GM12864 (cell line): ENCODE data around the gene ASPSCR1.
"Not testable (repeated sequence)": the region's sequence is repeated elsewhere in the genome, so short reads cannot be mapped to it uniquely, and the experiment has no call there.

Experiments used
- DNase-seq: peaks from one replicate; pipeline ENCODE4 v3.0.0-alpha.2; 2011; ENCODE audit warnings: low read depth
- H3K4me3 ChIP-seq: 2 replicates; pipeline ENCODE4 v1.5.1; 2011; ENCODE audit warnings: mild to moderate bottlenecking, low read depth, low read length, control low read depth
- TF ChIP-seq, protein P1 (sequence below): IDR thresholded peaks from 2 replicates; pipeline ENCODE4 v1.5.1; 2011; ENCODE audit warnings: low read depth, mild to moderate bottlenecking, moderate library complexity, low read length, control low read depth, inconsistent platforms; ENCODE audit errors: missing control alignments

The ASPSCR1 gene

DNA sequence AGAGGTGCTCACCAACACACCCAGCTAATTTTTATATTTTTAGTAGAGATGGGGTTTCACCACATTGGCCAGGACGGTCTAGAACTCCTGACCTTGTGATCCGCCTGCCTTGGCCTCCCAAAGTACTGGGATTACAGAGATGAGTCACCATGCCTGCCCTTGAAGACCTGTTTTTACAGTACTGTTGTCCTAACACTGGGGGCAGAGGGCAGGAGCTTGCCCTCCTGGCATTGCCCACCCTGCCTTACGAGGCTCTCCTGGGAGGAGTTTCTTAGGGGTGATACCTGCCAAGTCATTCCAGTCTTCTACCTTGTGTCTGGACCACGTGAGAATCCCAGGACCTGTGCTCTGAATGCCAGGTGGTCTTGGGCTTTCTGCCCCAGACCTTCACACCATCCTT, 2.7 kb downstream of the ASPSCR1 start:
- no peak for DNase-seq
- no peak overlapping the region for H3K4me3 ChIP-seq
- TF ChIP-seq, protein P1, sequence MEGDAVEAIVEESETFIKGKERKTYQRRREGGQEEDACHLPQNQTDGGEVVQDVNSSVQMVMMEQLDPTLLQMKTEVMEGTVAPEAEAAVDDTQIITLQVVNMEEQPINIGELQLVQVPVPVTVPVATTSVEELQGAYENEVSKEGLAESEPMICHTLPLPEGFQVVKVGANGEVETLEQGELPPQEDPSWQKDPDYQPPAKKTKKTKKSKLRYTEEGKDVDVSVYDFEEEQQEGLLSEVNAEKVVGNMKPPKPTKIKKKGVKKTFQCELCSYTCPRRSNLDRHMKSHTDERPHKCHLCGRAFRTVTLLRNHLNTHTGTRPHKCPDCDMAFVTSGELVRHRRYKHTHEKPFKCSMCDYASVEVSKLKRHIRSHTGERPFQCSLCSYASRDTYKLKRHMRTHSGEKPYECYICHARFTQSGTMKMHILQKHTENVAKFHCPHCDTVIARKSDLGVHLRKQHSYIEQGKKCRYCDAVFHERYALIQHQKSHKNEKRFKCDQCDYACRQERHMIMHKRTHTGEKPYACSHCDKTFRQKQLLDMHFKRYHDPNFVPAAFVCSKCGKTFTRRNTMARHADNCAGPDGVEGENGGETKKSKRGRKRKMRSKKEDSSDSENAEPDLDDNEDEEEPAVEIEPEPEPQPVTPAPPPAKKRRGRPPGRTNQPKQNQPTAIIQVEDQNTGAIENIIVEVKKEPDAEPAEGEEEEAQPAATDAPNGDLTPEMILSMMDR = no peak

DNA sequence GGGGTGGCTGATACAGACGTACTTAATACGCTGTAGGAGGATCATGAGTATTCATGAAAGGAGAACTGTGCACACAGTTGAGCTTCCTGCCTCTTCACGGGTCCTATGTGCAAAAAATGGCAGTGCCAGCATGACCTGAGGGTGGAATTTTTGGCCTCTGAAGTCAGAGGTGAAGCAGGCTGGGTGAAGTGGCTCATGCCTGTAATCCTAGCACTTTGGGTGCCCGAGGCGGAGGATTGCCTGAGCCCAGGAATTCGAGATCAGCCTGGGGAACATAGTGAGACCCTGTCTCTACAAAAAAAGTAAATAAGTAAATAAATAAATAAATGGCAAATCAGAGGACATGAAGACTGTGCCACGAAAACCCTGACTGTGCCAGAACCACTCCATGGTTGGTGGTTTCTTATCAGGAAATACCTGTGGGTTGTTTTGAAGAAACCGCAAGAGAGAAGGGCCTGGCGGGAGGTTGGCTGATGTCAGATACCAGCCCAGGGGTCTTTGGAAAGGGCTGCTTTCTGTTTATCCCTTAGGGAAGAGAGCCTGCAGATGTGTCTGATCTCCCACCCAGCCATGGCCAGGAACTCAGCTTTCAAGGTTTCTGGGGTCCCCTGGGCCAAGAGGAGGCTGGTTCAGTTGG, 3.4 kb downstream of the ASPSCR1 start:
- TF ChIP-seq, protein P1 = no peak
- DNase-seq = no peak
- no peak overlapping the region for H3K4me3 ChIP-seq

DNA sequence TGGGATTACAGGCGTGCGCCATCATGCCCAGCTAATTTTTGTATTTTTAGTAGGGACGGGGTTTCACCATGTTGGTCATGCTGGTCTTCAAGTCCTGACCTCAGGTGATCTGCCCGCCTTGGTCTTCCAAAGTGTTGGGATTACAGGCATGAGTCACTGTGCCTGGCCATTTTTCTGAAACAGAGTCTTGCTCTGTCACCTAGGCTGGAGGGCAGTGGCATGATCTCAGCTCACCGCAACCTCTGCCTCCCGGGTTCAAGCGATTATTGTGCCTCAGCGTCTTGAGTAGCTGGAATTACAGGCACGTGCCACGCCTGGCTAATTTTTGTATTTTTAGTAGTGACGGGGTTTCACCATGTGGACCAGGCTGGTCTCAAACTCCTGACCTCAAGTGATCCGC, 4.1 kb downstream of the ASPSCR1 start:
- H3K4me3 ChIP-seq, DNase-seq: not testable (repeated sequence)

DNA sequence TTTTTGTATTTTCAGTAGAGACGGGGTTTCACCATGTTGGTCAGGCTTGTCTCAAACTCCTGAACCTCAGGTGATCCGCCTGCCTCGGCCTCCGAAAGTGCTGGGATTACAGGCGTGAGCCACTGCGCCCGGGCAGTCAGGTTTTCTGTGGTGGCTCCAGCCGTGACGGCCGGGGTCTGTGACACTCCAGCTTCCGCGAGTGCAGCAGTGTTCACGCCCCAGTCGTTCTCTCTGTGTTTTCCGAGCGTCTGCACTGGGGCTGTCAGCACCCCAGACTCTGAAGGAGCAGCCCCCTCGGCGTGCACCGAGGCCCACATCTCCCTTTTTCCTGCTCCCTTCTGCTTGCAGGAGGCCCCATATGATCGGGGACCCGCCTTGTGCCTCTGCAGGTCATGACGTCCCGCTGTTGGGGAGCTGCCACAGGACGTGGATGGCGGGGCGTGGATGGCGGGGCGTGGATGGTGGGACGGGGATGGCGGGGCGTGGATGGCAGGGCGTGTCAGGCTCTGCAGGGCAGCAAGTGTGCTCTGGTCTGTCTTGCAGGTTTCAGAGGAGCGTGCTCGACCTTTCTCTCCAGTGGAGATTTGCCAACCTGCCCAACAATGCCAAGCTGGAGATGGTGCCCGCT, 5.7 kb downstream of the ASPSCR1 start:
- no peak for DNase-seq
- TF ChIP-seq, protein P1 = no peak

DNA sequence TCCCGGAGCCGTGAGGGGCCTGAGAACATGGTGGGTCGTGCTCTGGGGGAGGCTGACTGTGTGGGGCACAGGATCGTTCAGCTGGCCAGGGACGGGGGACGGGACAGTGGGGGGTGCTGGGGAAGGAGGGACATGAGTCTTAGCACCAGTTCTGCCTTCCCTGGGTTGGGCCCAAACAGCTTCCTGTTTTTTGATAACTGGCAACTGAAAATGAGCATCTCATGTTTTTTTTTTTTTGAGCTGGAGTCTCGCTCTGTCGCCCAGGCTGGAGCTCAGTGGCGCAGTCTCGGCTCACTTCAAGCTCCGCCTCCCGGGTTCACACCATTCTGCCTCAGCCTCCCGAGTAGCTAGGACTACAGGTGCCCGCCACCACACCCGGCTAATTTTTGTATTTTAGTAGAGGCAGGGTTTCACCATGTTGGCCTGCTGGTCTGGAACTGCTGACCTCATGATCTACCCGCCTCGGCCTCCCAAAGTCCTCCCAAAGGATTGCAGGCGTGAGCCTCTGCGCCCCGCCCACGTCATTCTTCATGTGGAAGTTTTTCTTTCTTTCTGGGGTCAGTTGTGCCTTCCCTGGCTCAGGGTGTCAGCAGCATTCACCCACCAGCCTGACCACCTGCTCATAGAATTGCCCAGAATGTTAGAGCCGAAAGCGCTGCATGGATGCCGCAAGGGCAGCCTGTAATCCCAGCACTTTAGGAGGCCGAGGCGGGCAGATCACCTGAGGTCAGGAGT, 6.4 kb downstream of the ASPSCR1 start:
- H3K4me3 ChIP-seq = no peak overlapping the region
- no peak for DNase-seq
- TF ChIP-seq, protein P1 = no peak

More for the DNA sequence above, 5.7 kb downstream of the ASPSCR1 start:
- H3K4me3 ChIP-seq = no peak overlapping the region

DNA sequence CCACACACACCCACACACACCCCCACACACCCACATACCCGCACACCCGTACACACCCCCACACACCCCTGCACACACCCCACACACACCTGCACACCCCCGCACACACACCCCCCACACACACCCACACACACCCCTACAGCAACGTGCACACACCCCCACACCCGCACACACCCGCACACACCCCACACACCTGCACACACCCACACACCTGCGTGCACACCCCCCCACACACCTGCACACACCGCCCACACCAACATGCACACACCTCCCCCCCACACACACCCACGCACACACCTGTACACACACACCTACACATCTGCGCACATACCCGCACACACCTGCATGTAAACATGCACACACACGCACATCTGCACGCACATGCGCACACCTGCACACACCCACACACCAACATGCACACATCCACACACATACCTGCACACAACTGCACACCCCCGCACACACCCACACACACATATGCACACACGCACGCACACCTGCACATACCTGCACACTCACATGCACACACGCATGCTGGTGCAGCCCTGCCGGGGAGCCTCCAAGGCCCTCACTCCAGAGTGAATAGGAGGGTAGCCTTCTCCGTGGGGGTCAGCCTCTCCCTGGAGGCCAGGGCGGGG, 7.5 kb downstream of the ASPSCR1 start:
- DNase-seq = no peak
- TF ChIP-seq, protein P1 = no peak
- H3K4me3 ChIP-seq = no peak overlapping the region

DNA sequence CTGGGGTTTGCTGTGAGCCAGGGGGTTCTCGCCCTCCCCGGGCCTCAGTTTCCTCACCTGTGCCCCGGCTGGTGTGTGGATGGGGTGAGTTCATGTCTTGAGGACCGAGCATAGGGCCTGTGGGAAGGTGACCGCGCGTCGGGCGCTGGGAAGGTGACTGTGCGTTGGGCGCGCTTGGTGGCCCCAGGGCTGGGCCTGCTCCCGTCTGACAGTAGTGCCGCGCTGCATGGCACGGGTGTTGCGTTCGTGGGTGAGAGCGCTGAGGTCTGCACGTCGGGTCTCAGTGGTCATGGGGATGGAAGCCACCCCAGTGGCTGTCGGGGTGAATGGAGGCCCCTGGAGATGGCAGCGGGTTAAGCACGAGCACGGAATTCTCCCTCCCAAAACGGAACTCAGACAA, 9.2 kb downstream of the ASPSCR1 start:
- DNase-seq = no peak
- no peak overlapping the region for H3K4me3 ChIP-seq
- TF ChIP-seq, protein P1 = no peak
